Endothelial cell of umbilical vein (primary cell): ENCODE data around the gene SHISA6. TPM values are rescaled to one million over a fixed set of nuclear protein-coding genes. Genes with fewer than 3 reads are reported as not detected.

ENCODE experiments used
- BruUV-seq: library from RNA; stranded (reverse); fragments of 400-500 nt; replicated peaks from 2 replicates; lab custom pipeline; 2021; lab: Mats Ljungman, UMichigan
- CTCF ChIA-PET: fragments of 300-600, 350-600 bp; sonication (Branson Sonifier 250); formaldehyde crosslinking; loops from one replicate; lab custom pipeline; 2021; ENCODE audit warnings: antibody characterized with exemption, inconsistent platforms; lab: Charles Lee
- POLR2A ChIA-PET: fragments of 300-600, 350-600 bp; sonication (Branson Sonifier 250); formaldehyde crosslinking; loops from one replicate; lab custom pipeline; 2021; ENCODE audit warnings: antibody characterized with exemption, inconsistent platforms; lab: Charles Lee
- DNase-seq: peaks from one replicate; pipeline ENCODE4 v3.0.0-alpha.2; 2011; ENCODE audit warnings: low read depth, low spot score
- FAIRE-seq: peaks from 2 replicates; lab custom pipeline; 2011; peaks lifted over from hg19 to GRCh38; lab: Jason Lieb, UNC
- H2AFZ ChIP-seq: 2 replicates; pipeline ENCODE4 v1.6.0; 2012; ENCODE audit warnings: low read depth, low read length, control low read depth, inconsistent platforms
- H3K27ac ChIP-seq: 2 replicates; pipeline ENCODE4 v1.5.1; 2011; ENCODE audit warnings: low read depth, mild to moderate bottlenecking, control low read depth, low read length, moderate library complexity; ENCODE audit not compliant: insufficient read depth
- H3K27me3 ChIP-seq, 2 experiments: 2 replicates each; pipeline versions ENCODE4 v1.6.0 to v1.6.1; 2011; ENCODE audit warnings: low read length in 2 of 2, mixed read lengths in 1 of 2; ENCODE audit not compliant: control insufficient read depth in 2 of 2, insufficient read depth in 2 of 2
- H3K36me3 ChIP-seq, 2 experiments: 2 replicates in 1 of 2; 3 replicates in 1 of 2; pipeline ENCODE4 v1.5.1; 2011; ENCODE audit warnings: low read length in 2 of 2, mild to moderate bottlenecking in 1 of 2, moderate library complexity in 1 of 2; ENCODE audit not compliant: control insufficient read depth in 2 of 2, insufficient read depth in 2 of 2; ENCODE audit errors: extremely low read depth in 1 of 2
- H3K4me1 ChIP-seq: 3 replicates; pipeline ENCODE4 v1.5.1; 2011; ENCODE audit warnings: mild to moderate bottlenecking, low read length; ENCODE audit not compliant: control insufficient read depth, insufficient read depth; ENCODE audit errors: extremely low read depth
- H3K4me2 ChIP-seq: 2 replicates; pipeline ENCODE4 v1.6.1; 2011; ENCODE audit warnings: low read length, control low read depth, mixed read lengths; ENCODE audit not compliant: insufficient read depth
- H3K4me3 ChIP-seq, 3 experiments: fragments of 200-600 bp in 1 of 3; sonication (generic), shearing (Covaris generic) in 1 of 3; replicated peaks in 1 of 3; 2 replicates each; pipeline ENCODE4 v1.5.1; 2011 to 2016; ENCODE audit warnings: control low read depth in 3 of 3, low read length in 3 of 3, mild to moderate bottlenecking in 2 of 3, inconsistent platforms in 1 of 3, low read depth in 1 of 3, moderate library complexity in 1 of 3; ENCODE audit not compliant: insufficient read depth in 1 of 3
- H3K79me2 ChIP-seq: 2 replicates; pipeline ENCODE4 v1.6.0; 2012; ENCODE audit warnings: low read length, inconsistent platforms; ENCODE audit not compliant: control insufficient read depth, insufficient read depth
- H3K9ac ChIP-seq: replicated peaks from 2 replicates; pipeline ENCODE3; 2011; ENCODE audit warnings: low read length, control low read depth; ENCODE audit not compliant: insufficient read depth; ENCODE audit errors: extremely low read depth
- H3K9me1 ChIP-seq: replicated peaks from 3 replicates; pipeline ENCODE4 v1.6.0; 2011; ENCODE audit warnings: mild to moderate bottlenecking, low read length; ENCODE audit not compliant: control insufficient read depth, insufficient read depth; ENCODE audit errors: extremely low read depth
- H3K9me3 ChIP-seq: replicated peaks from 2 replicates; pipeline ENCODE4 v1.5.1; 2012; ENCODE audit warnings: low read length, inconsistent platforms; ENCODE audit not compliant: control insufficient read depth, insufficient read depth
- H4K20me1 ChIP-seq: replicated peaks from 2 replicates; pipeline ENCODE3; 2011; ENCODE audit warnings: mild to moderate bottlenecking, low read length; ENCODE audit not compliant: control insufficient read depth, insufficient read depth; ENCODE audit errors: extremely low read depth
- CTCF ChIP-seq, 2 donors: IDR thresholded peaks; 1 replicate in 1 of 2; 2 replicates in 1 of 2; pipeline ENCODE4 v1.5.1; 2011; ENCODE audit warnings: low read length in 2 of 2, mild to moderate bottlenecking in 2 of 2, moderate library complexity in 2 of 2, control low read depth in 1 of 2, inconsistent platforms in 1 of 2, low read depth in 1 of 2; ENCODE audit not compliant: insufficient read depth in 1 of 2; ENCODE audit errors: extremely low read depth in 1 of 2
- EZH2 ChIP-seq: IDR thresholded peaks from 2 replicates; pipeline ENCODE4 v1.6.1; 2012; ENCODE audit warnings: borderline replicate concordance, low read depth, mild to moderate bottlenecking, moderate library complexity, low read length, inconsistent platforms; ENCODE audit not compliant: severe bottlenecking
- FOS ChIP-seq: IDR thresholded peaks from 2 replicates; pipeline ENCODE4 v1.6.1; 2011; ENCODE audit warnings: mild to moderate bottlenecking, low read length, moderate library complexity, borderline replicate concordance; ENCODE audit not compliant: insufficient read depth
- GATA2 ChIP-seq: IDR thresholded peaks from 2 replicates; pipeline ENCODE4 v1.7.0; 2011; ENCODE audit warnings: low read depth, mild to moderate bottlenecking, moderate library complexity, mixed read lengths, low read length; ENCODE audit not compliant: insufficient read length, insufficient read depth
- JUN ChIP-seq: IDR thresholded peaks from 2 replicates; pipeline ENCODE4 v1.6.1; 2011; ENCODE audit warnings: borderline replicate concordance, low read depth; ENCODE audit not compliant: insufficient read length, insufficient read depth
- MYC ChIP-seq: IDR thresholded peaks from one replicate; pipeline ENCODE4 v1.6.1; 2011; ENCODE audit warnings: mild to moderate bottlenecking, low read depth, low read length
- POLR2A ChIP-seq: IDR thresholded peaks from 2 replicates; pipeline ENCODE4 v1.6.1; 2012; ENCODE audit warnings: low read depth, mild to moderate bottlenecking, control low read depth, low read length
- POLR2AphosphoS5 ChIP-seq: IDR thresholded peaks from 2 replicates; pipeline ENCODE4 v1.6.1; 2012; ENCODE audit warnings: low read depth, mild to moderate bottlenecking, control low read depth, low read length, moderate library complexity; ENCODE audit not compliant: insufficient read depth
- dilution Hi-C: fragments of 300-500 bp; cut with MboI; formaldehyde crosslinking; loops from one replicate; pipeline ENCODE4 v1.15.0; 2019; ENCODE audit warnings: low sequenced_read_pairs; ENCODE audit not compliant: extremely low pct_ligation_motif_present
- intact Hi-C: fragments of 100-400 bp; cut with micrococcal nuclease; formaldehyde crosslinking; loops from one replicate; pipeline ENCODE4 v1.10.0; 2022
- polyA plus RNA-seq, 4 experiments: library from polyadenylated mRNA; depleted of rRNA in 3 of 4; stranded (reverse) in 3 of 4; unstranded in 1 of 4; fragments of >200 nt; gene quantifications; 2 replicates each; pipeline versions ENCODE4 v1.2.1 to v1.2.3, GENCODE V29; 2011 to 2012; ENCODE audit warnings: missing spikeins in 1 of 4
- total RNA-seq: library from RNA; stranded (reverse); gene quantifications from 2 replicates; pipeline ENCODE4 v1.2.3, GENCODE V29; 2021
- TF ChIP-seq, protein P1 (sequence below): IDR thresholded peaks from 2 replicates; pipeline ENCODE4 v1.6.1; 2011; ENCODE audit not compliant: insufficient read depth, insufficient read length

SHISA6 gene
- total and polyA plus RNA-seq, 2 donors (not counting 3 experiments of a cell fraction or from before 2014, with no cell fraction given), result not detected

DNA sequence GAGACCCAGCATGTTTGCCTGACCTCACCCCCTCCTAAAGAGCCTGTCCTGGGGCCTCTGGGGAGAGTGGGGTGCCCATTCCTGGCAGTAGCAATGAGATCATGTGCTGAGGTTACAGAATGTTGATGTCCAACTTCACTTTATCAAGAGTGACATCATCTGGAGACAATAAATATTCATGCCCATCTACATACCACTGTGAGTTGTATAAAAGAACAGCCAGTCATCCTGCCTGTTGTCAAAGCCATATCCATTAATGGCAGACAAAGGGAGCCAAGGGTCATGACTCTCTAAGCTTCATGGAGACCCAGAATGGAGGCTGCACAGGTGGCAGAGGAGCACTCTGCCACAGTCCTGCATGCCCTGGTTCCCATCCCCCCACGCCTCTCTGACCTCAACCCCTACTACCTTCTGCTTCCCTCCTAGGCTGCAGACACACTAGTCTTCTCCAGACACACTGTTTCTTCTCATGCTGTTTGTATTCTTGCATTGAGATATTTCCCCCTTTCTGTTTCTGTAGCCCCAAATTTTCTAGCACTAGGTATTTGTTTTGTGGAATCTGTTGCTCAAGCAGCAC is 27.1 kb downstream of the SHISA6 start:
- intact Hi-C loops (no loop called here), dilution Hi-C loops (no loop called here)
- no peak overlapping the region for H3K9ac ChIP-seq
- H3K9me3 ChIP-seq, result peaks cover 7% of the 10 kb centered on the region
- no peaks in the 10 kb centered on the region for H3K4me1 ChIP-seq
- no peaks in the 10 kb centered on the region for H3K79me2 ChIP-seq
- H3K36me3 ChIP-seq, result no peaks in the 10 kb centered on the region
- no peak overlapping the region for H3K4me2 ChIP-seq
- no peaks in the 10 kb centered on the region for H3K27me3 ChIP-seq
- no peak for DNase-seq
- no peaks in the 10 kb centered on the region for H4K20me1 ChIP-seq
- H3K4me3 ChIP-seq, result no peak overlapping the region
- no peak for FAIRE-seq
- H3K27ac ChIP-seq, result no peak overlapping the region
- no TSS peak for BruUV-seq
- ChIA-PET POLR2A (no interaction called here), CTCF (no interaction called here)
- TF ChIP-seq POLR2AphosphoS5 (no peak), POLR2A (no peak), FOS (no peak), MYC (no peak), EZH2 (no peak), GATA2 (no peak), CTCF (IDR thresholded peaks at IDR 0.05; ENCODE audit: extremely low read depth in 1 of 2, insufficient read depth in 1 of 2, low read depth in 1 of 2, low read length in 2 of 2) (no peak), JUN (no peak)
- TF ChIP-seq, protein P1, sequence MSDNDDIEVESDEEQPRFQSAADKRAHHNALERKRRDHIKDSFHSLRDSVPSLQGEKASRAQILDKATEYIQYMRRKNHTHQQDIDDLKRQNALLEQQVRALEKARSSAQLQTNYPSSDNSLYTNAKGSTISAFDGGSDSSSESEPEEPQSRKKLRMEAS, result no peak
- H3K9me1 ChIP-seq, result no peaks in the 10 kb centered on the region
- H2AFZ ChIP-seq, result no peak overlapping the region
